Measurements from ENCODE around the gene TAAR8. TPM values are rescaled to one million over a fixed set of nuclear protein-coding genes. Genes with fewer than 3 reads are reported as not detected.

Gene TAAR8
- total RNA-seq, 1 donor from 2014 or later, result not detected

DNA sequence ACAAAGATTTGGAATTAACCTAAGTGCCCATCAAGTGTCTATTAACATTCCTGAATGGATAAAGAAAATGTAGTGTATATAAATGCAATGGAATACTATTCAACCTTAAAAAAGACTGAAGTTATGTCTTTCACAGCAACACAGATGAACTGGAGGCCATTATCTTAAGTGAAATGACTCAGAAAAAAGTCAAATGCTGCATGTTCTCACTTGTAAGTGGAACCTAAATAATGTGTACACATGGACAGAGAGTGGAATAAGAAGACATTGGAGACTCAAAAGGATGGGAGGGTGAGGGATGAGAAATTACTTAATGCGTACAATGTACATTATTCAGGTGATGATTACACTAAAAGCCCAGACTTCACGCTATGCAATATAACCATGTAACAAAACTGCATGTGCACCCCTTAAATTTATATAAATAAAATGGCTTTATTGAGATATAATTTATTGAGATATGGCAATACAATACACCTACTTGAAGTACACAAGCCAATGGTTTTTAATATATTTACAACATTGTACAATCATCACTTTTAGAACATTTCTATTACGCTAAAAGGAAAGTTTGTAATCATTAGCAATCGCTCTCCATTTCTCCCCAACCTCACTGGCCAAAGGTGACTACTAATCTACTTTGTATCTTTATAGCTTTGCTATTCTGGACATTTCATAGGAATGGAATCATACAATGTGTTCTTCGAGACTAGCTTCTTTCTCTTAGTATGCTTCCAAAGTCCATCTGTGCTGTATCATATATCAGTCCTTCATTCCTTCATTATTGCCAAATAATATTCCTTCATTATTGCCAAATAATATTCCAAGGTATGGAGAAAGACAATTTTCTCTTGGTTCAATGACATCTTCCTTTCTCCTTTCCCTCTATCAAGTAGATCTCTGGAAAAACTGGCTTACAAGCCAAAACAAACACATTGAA, 45.3 kb upstream of the TAAR8 start:
- no peak overlapping the region for H3K27ac ChIP-seq
- peaks cover 64% of the 10 kb centered on the region for H3K4me1 ChIP-seq
- H3K27me3 ChIP-seq, result no peaks in the 10 kb centered on the region
- H3K9me3 ChIP-seq, result no peaks in the 10 kb centered on the region
- peaks cover 0 to 11% of the 10 kb centered on the region in 2 donors for H3K36me3 ChIP-seq
- TF ChIP-seq POLR2A (IDR thresholded peaks at IDR 0.05) (no peak), POLR2AphosphoS5 (IDR thresholded peaks at IDR 0.05; ENCODE audit: insufficient read depth in 1 of 2, low read depth in 1 of 2) (no peak)
- TF ChIP-seq, protein P1, sequence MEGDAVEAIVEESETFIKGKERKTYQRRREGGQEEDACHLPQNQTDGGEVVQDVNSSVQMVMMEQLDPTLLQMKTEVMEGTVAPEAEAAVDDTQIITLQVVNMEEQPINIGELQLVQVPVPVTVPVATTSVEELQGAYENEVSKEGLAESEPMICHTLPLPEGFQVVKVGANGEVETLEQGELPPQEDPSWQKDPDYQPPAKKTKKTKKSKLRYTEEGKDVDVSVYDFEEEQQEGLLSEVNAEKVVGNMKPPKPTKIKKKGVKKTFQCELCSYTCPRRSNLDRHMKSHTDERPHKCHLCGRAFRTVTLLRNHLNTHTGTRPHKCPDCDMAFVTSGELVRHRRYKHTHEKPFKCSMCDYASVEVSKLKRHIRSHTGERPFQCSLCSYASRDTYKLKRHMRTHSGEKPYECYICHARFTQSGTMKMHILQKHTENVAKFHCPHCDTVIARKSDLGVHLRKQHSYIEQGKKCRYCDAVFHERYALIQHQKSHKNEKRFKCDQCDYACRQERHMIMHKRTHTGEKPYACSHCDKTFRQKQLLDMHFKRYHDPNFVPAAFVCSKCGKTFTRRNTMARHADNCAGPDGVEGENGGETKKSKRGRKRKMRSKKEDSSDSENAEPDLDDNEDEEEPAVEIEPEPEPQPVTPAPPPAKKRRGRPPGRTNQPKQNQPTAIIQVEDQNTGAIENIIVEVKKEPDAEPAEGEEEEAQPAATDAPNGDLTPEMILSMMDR (IDR thresholded peaks at IDR 0.05), result no peak
- intact Hi-C loops (cut with DNase I), result no loop called here
- no peak for DNase-seq (ENCODE audit: extremely low spot score in 2 of 2)
- H3K4me3 ChIP-seq, result no peak overlapping the region

DNA sequence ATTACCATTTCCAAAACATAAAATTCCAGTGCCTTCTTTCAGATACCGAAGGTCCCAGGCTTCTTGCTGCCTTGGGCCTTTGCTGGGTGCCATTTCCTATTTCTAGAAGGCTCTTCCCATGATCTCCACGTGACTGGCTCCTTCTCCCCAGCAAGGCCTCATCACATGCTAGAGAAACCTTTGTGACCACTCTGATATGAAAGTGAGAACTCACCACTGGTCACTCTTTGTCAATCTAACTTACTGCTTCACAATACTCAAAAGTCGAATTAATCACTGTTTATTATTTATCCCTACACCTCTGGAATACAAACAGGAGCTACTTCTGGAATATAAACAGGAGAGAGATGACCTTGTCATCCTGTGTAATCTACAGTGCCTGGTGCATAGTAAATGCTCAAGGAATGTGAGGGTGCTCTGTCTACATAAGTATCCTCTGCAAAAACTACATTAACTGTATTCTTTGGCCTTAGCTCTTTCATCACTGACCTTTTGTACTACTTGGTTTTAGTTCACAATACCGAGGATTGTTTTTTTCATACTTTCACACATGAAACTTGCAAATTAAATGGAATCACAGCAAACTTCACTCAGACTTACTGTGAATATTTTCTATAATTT, 41.2 kb upstream of the TAAR8 start:
- Histone ChIP-seq H3K4me3 (peak overlapping the region in 1 of 2 donors; percentile 96), H3K4me1 (peaks cover 49% of the 10 kb centered on the region), H3K36me3 (no peaks in the 10 kb centered on the region), H3K27me3 (no peaks in the 10 kb centered on the region), H3K27ac (no peak overlapping the region), H3K9me3 (no peaks in the 10 kb centered on the region)
- intact Hi-C loops (cut with DNase I), result no loop called here
- TF ChIP-seq, protein P1 (IDR thresholded peaks at IDR 0.05), result no peak
- TF ChIP-seq POLR2AphosphoS5 (IDR thresholded peaks at IDR 0.05; ENCODE audit: insufficient read depth in 1 of 2, low read depth in 1 of 2), result no peak
- no peak for TF ChIP-seq POLR2A (IDR thresholded peaks at IDR 0.05)
- DNase-seq (ENCODE audit: extremely low spot score in 2 of 2), result no peak

DNA sequence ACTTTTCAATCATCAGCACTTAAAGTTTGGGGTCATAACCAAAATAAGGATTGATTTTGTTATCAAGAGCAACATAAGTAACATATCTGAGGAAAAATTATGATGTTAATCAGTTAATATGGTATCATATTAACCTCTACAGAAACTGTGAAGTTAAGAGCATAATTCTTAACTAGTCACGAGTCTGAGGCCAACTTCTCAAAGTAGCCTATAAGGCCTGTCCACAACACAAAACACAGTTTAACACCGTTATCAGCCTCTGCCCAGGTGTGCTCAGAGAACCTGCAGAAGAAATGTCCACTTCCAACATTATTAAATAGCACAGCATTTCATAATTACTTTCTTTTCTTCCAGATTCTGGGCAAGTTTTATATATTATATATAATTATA, 40.6 kb upstream of the TAAR8 start:
- H3K27ac ChIP-seq, result peak overlapping the region; percentile 87
- no peak for TF ChIP-seq POLR2AphosphoS5 (IDR thresholded peaks at IDR 0.05; ENCODE audit: insufficient read depth in 1 of 2, low read depth in 1 of 2)
- no peak for TF ChIP-seq POLR2A (IDR thresholded peaks at IDR 0.05)
- TF ChIP-seq, protein P1 (IDR thresholded peaks at IDR 0.05), result no peak
- H3K9me3 ChIP-seq, result no peaks in the 10 kb centered on the region
- H3K27me3 ChIP-seq, result no peaks in the 10 kb centered on the region
- H3K36me3 ChIP-seq, result no peaks in the 10 kb centered on the region
- DNase-seq (ENCODE audit: extremely low spot score in 2 of 2), result no peak
- H3K4me1 ChIP-seq, result peaks cover 47% of the 10 kb centered on the region
- intact Hi-C loops (cut with DNase I), result no loop called here
- H3K4me3 ChIP-seq, result peak overlapping the region; percentile 93 to 96

DNA sequence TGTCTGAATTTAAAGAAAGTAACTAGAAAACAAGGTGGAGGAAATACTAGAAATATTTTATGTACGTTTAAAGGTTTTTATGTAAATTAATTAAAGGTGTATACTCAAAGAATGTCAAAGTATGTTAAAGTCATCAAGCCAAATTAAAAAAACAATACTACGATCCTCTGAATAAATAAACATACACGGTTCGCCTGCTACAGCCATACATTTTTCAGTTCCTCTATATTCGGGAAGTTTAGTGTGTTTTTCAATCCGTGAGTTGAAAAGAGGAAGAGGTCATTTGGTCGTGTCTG, 40.2 kb upstream of the TAAR8 start:
- peaks cover 47% of the 10 kb centered on the region for H3K4me1 ChIP-seq
- intact Hi-C loops (cut with DNase I), result no loop called here

More for the DNA sequence above, 40.2 kb upstream of the TAAR8 start:
- no peaks in the 10 kb centered on the region for H3K9me3 ChIP-seq
- TF ChIP-seq POLR2AphosphoS5 (IDR thresholded peaks at IDR 0.05; ENCODE audit: insufficient read depth in 1 of 2, low read depth in 1 of 2), result no peak
- TF ChIP-seq POLR2A (IDR thresholded peaks at IDR 0.05), result no peak
- TF ChIP-seq, protein P1 (IDR thresholded peaks at IDR 0.05), result no peak
- H3K27ac ChIP-seq, result peak overlapping the region; percentile 87
- DNase-seq (ENCODE audit: extremely low spot score in 2 of 2), result no peak
- peak overlapping the region; percentile 93 to 96 for H3K4me3 ChIP-seq
- no peaks in the 10 kb centered on the region for H3K36me3 ChIP-seq
- H3K27me3 ChIP-seq, result no peaks in the 10 kb centered on the region

All from vagina (tissue), 2 donors.